GM23338 (cell line): ENCODE data around the gene ANKRD7. TPM values are rescaled to one million over a fixed set of nuclear protein-coding genes. Genes with fewer than 3 reads are reported as not detected.
"Not testable (repeated sequence)": the region's sequence is repeated elsewhere in the genome, so short reads cannot be mapped to it uniquely, and the experiment has no call there.

ENCODE experiments used
- ATAC-seq: fragments of 200-7000 bp; cut with Tn5 transposase; 3 replicates; pipeline ENCODE4 v1.9.1; 2020
- DNase-seq: peaks from one replicate; pipeline ENCODE4 v3.0.0-alpha.2; 2015; ENCODE audit warnings: low spot score
- H2AFZ ChIP-seq: fragments of 200-600 bp; sonication (generic); 2 replicates; pipeline ENCODE4 v1.8.0; 2016; ENCODE audit warnings: antibody characterized with exemption, mild to moderate bottlenecking, moderate library complexity
- H3F3A ChIP-seq: fragments of 200-600 bp; sonication (generic); replicated peaks from 2 replicates; pipeline ENCODE4 v1.8.0; 2017; ENCODE audit warnings: antibody characterized with exemption, mixed run types, low read depth
- H3K27ac ChIP-seq: fragments of 200-600 bp; sonication (generic); 2 replicates; pipeline ENCODE4 v1.6.1; 2016; ENCODE audit warnings: low read depth
- H3K27me3 ChIP-seq: fragments of 200-600 bp; sonication (generic); 2 replicates; pipeline ENCODE4 v1.8.0; 2016; ENCODE audit warnings: mild to moderate bottlenecking, mixed run types, moderate library complexity; ENCODE audit not compliant: insufficient read depth
- H3K36me3 ChIP-seq: fragments of 200-600 bp; sonication (generic); 2 replicates; pipeline ENCODE4 v1.8.0; 2016; ENCODE audit warnings: mild to moderate bottlenecking; ENCODE audit not compliant: insufficient read depth
- H3K4me1 ChIP-seq: fragments of 200-600 bp; sonication (generic); 2 replicates; pipeline ENCODE4 v1.8.0; 2016; ENCODE audit warnings: mild to moderate bottlenecking, moderate library complexity; ENCODE audit not compliant: insufficient read depth
- H3K4me2 ChIP-seq: fragments of 200-600 bp; sonication (generic); 2 replicates; pipeline ENCODE4 v1.7.1; 2017; ENCODE audit warnings: mixed run types
- H3K4me3 ChIP-seq: fragments of 200-600 bp; sonication (generic); 2 replicates; pipeline ENCODE4 v1.6.1; 2016; ENCODE audit warnings: mixed run types
- H3K79me2 ChIP-seq: fragments of 200-600 bp; sonication (generic); replicated peaks from 2 replicates; pipeline ENCODE4 v1.8.0; 2017; ENCODE audit warnings: mild to moderate bottlenecking; ENCODE audit not compliant: insufficient read depth
- H3K9me2 ChIP-seq: fragments of 200-600 bp; sonication (generic); 2 replicates; pipeline ENCODE4 v1.8.0; 2017; ENCODE audit not compliant: insufficient read depth
- H4K20me1 ChIP-seq: fragments of 200-600 bp; sonication (generic); replicated peaks from 2 replicates; pipeline ENCODE4 v1.8.0; 2017; ENCODE audit warnings: mild to moderate bottlenecking; ENCODE audit not compliant: insufficient read depth
- H3K27ac Mint-ChIP-seq: 2 replicates; pipeline ENCODE4 v1.8.0; 2020; ENCODE audit warnings: inconsistent platforms, mild to moderate bottlenecking, moderate library complexity, mixed read lengths
- H3K27me3 Mint-ChIP-seq: 3 replicates; pipeline ENCODE4 v1.8.0; 2022; ENCODE audit warnings: low read depth, mild to moderate bottlenecking, moderate library complexity, mixed read lengths, inconsistent platforms; ENCODE audit not compliant: insufficient read depth, poor library complexity
- H3K36me3 Mint-ChIP-seq: 3 replicates; pipeline ENCODE4 v1.8.0; 2021; ENCODE audit warnings: low read depth, mild to moderate bottlenecking, inconsistent platforms, moderate library complexity, mixed read lengths
- H3K4me1 Mint-ChIP-seq: 3 replicates; pipeline ENCODE4 v1.8.0; 2020; ENCODE audit warnings: mild to moderate bottlenecking, inconsistent platforms, mixed read lengths
- H3K4me3 Mint-ChIP-seq: 3 replicates; pipeline ENCODE4 v1.8.0; 2021; ENCODE audit warnings: moderate library complexity, mild to moderate bottlenecking, inconsistent platforms, mixed read lengths
- H3K9me3 Mint-ChIP-seq: 3 replicates; pipeline ENCODE4 v1.8.0; 2020; ENCODE audit warnings: moderate library complexity, mild to moderate bottlenecking, inconsistent platforms, mixed read lengths
- CREB1 ChIP-seq: fragments of 250-450 bp; sonication (Bioruptor Pico); IDR thresholded peaks from 2 replicates; pipeline ENCODE4 v1.5.0; 2020; ENCODE audit warnings: low read depth, mild to moderate bottlenecking, moderate library complexity
- EZH2 ChIP-seq: fragments of 200-600 bp; sonication (generic); IDR thresholded peaks from one replicate; pipeline ENCODE4 v1.8.0; 2017; ENCODE audit warnings: antibody characterized with exemption, mild to moderate bottlenecking, low read depth; ENCODE audit not compliant: unreplicated experiment
- JUNB ChIP-seq: IDR thresholded peaks from one replicate; pipeline ENCODE4 v1.6.1; 2016; ENCODE audit warnings: antibody characterized with exemption; ENCODE audit not compliant: unreplicated experiment
- REST ChIP-seq: IDR thresholded peaks from one replicate; pipeline ENCODE4 v1.6.1; 2018; ENCODE audit warnings: antibody characterized with exemption; ENCODE audit not compliant: unreplicated experiment
- ZNF114 ChIP-seq: fragments of 250-450 bp; sonication (Bioruptor Pico); IDR thresholded peaks from 2 replicates; pipeline ENCODE4 v1.5.0; 2020; ENCODE audit warnings: mild to moderate bottlenecking, moderate library complexity
- ZNF331 ChIP-seq: fragments of 250-450 bp; sonication (Bioruptor Pico); IDR thresholded peaks from 2 replicates; pipeline ENCODE4 v1.5.0; 2020; ENCODE audit warnings: low read depth, mild to moderate bottlenecking, moderate library complexity
- ZNF462 ChIP-seq: fragments of 250-450 bp; sonication (Bioruptor Pico); IDR thresholded peaks from 2 replicates; pipeline ENCODE4 v1.5.0; 2020; ENCODE audit warnings: mild to moderate bottlenecking, moderate library complexity
- polyA plus RNA-seq: library from polyadenylated mRNA; unstranded; fragments of >200 nt; fragmentation: Nextera tagmentation; extraction: Ambion mirVana; gene quantifications from 2 replicates; pipeline ENCODE4 v1.2.1, GENCODE V29; 2016
- total RNA-seq: library from RNA; depleted of rRNA; stranded (reverse); fragments of >200 nt; shearing (Covaris generic); gene quantifications from 2 replicates; pipeline ENCODE4 v1.2.3, GENCODE V29; 2014

Gene ANKRD7
- total and polyA plus RNA-seq, 2 experiments from 2014 or later, result 1.6 to 2.1 TPM

- TF ChIP-seq REST (no peak), ZNF462 (CRISPR knock-in tag) (no peak), ZNF331 (CRISPR knock-in tag) (no peak), CREB1 (CRISPR knock-in tag) (no peak), ZNF114 (CRISPR knock-in tag) (no peak), JUNB (no peak), EZH2 (no peak)
These were observed 14.5 kb downstream of the ANKRD7 start (continued) for GRCh38 chr7:118239014-118239413.

GRCh38 chr7:118240320-118240719, 15.8 kb downstream of the ANKRD7 start:
- not testable (repeated sequence) for H3K79me2 ChIP-seq, H3K27ac Mint-ChIP-seq, H3K4me3 ChIP-seq, ATAC-seq, H3K4me1 ChIP-seq, H3K4me1 Mint-ChIP-seq, H3K9me2 ChIP-seq, H3K27ac ChIP-seq, H3K27me3 ChIP-seq, H3K4me2 ChIP-seq, H4K20me1 ChIP-seq, H3K36me3 Mint-ChIP-seq, H3K4me3 Mint-ChIP-seq, DNase-seq, H2AFZ ChIP-seq, H3K9me3 Mint-ChIP-seq, H3K36me3 ChIP-seq, H3F3A ChIP-seq, H3K27me3 Mint-ChIP-seq
